Hepatocyte (in vitro differentiated cells): ENCODE results near the gene FSTL3. TPM values are rescaled to one million over a fixed set of nuclear protein-coding genes. Genes with fewer than 3 reads are reported as not detected.

Experiments used
- DNase-seq: peaks from one replicate; pipeline ENCODE4 v3.0.0-alpha.2; 2016; ENCODE audit warnings: low spot score
- H2AFZ ChIP-seq: fragments of 200-600 bp; sonication (generic); 2 replicates; pipeline ENCODE4 v1.6.0; 2016; ENCODE audit warnings: antibody characterized with exemption, mild to moderate bottlenecking
- H3K27ac ChIP-seq: fragments of 200-600 bp; sonication (generic); 2 replicates; pipeline ENCODE4 v1.5.1; 2016; ENCODE audit warnings: mild to moderate bottlenecking
- H3K27me3 ChIP-seq: fragments of 200-600 bp; sonication (generic); 2 replicates; pipeline ENCODE4 v1.6.1; 2016
- H3K36me3 ChIP-seq: fragments of 200-600 bp; sonication (generic); replicated peaks from 2 replicates; pipeline ENCODE4 v1.5.1; 2016; ENCODE audit warnings: low read depth; ENCODE audit not compliant: insufficient read depth
- H3K4me1 ChIP-seq: fragments of 200-600 bp; sonication (generic); 2 replicates; pipeline ENCODE4 v1.5.1; 2016; ENCODE audit warnings: mild to moderate bottlenecking, moderate library complexity; ENCODE audit not compliant: insufficient read depth
- H3K4me2 ChIP-seq: fragments of 200-600 bp; sonication (generic); 2 replicates; pipeline ENCODE4 v1.6.0; 2016
- H3K4me3 ChIP-seq: fragments of 200-600 bp; sonication (generic); 2 replicates; pipeline ENCODE4 v1.5.1; 2016; ENCODE audit warnings: mild to moderate bottlenecking
- H3K79me2 ChIP-seq: fragments of 200-600 bp; sonication (generic); 2 replicates; pipeline ENCODE4 v1.6.0; 2017; ENCODE audit warnings: mild to moderate bottlenecking
- H3K9me2 ChIP-seq: fragments of 200-600 bp; sonication (generic); replicated peaks from 2 replicates; pipeline ENCODE4 v1.6.0; 2017; ENCODE audit warnings: mild to moderate bottlenecking; ENCODE audit not compliant: insufficient read depth
- H3K9me3 ChIP-seq: fragments of 200-600 bp; sonication (generic); 2 replicates; pipeline ENCODE4 v1.5.1; 2016; ENCODE audit warnings: low read depth, mild to moderate bottlenecking
- H4K20me1 ChIP-seq: fragments of 200-600 bp; sonication (generic); 2 replicates; pipeline ENCODE4 v1.6.0; 2016; ENCODE audit warnings: mild to moderate bottlenecking; ENCODE audit not compliant: insufficient read depth, poor library complexity, severe bottlenecking
- EZH2 ChIP-seq: fragments of 200-600 bp; sonication (generic); IDR thresholded peaks from 2 replicates; pipeline ENCODE4 v1.6.1; 2016; ENCODE audit warnings: antibody characterized with exemption, mild to moderate bottlenecking, borderline replicate concordance
- EZH2phosphoT487 ChIP-seq: fragments of 200-600 bp; sonication (generic); IDR thresholded peaks from one replicate; pipeline ENCODE4 v1.6.1; 2018; ENCODE audit warnings: antibody characterized with exemption, mild to moderate bottlenecking, low read depth, moderate library complexity; ENCODE audit not compliant: unreplicated experiment, severe bottlenecking
- WGBS: methylation state at CpG from one replicate; pipeline ENCODE4 v1.1.6; 2016; ENCODE audit warnings: low lambda C conversion rate; ENCODE audit errors: missing lambda C conversion rate; 5-methylcytosine and 5-hydroxymethylcytosine counted together
- polyA plus RNA-seq: library from polyadenylated mRNA; unstranded; fragments of >200 nt; fragmentation: Nextera tagmentation; extraction: Ambion mirVana; gene quantifications from 2 replicates; pipeline ENCODE4 v1.2.1, GENCODE V29; 2016
- total RNA-seq: library from RNA; depleted of rRNA; stranded (reverse); fragments of >200 nt; gene quantifications from 2 replicates; pipeline ENCODE4 v1.2.3, GENCODE V29; 2014
- TF ChIP-seq, protein P1 (sequence below): fragments of 200-600 bp; sonication (generic); IDR thresholded peaks from 2 replicates; pipeline ENCODE4 v1.5.1; 2016; ENCODE audit warnings: antibody characterized with exemption, mild to moderate bottlenecking; ENCODE audit not compliant: poor library complexity

Gene FSTL3
- total and polyA plus RNA-seq, 2 experiments from 2014 or later, result 131 to 171 TPM

DNA sequence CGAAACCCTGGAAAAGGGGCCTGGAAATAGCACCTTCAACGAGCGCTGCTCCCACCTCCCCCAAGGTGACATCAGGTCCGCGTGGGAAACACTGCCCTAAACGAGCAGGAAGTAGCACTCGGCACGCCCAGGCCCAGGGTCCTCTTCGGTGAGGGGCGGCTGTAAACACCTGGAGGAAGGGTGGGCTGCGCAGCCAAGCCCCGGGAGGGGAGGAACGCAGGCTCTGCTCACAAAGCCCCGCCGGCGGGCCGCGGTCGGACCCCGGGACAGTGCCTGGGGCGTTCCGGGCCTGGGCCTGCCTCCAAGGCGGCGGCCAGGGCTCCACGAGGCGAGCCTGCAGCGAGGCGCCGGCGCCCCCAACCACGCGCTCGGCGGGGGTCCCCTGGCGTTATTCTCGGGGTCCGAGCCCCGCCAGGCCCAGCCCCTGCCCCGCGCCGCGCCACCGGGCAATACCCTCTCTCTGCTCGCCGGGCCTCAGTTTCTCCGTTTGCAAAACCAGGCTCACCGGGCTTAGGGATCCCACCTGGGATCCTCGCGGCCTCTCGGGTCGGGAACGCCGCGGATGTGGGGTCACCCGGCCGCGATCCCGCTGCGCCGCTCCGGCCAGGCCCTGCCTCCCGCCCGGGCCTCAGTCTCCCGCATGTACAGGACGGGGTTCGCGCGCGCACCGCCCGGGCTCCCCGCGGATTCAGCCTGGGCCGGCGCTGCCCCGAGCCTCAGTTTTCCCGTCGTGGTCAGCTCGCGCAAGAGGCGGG, 13.8 kb upstream of the FSTL3 start:
- peaks cover 47% of the 10 kb centered on the region for H4K20me1 ChIP-seq
- peaks cover 48% of the 10 kb centered on the region for H3K4me1 ChIP-seq
- H3K4me3 ChIP-seq, result peak overlapping the region; percentile 99
- H3K36me3 ChIP-seq, result no peaks in the 10 kb centered on the region
- no peaks in the 10 kb centered on the region for H3K9me2 ChIP-seq
- H3K4me2 ChIP-seq, result peak overlapping the region; percentile 96
- no peaks in the 10 kb centered on the region for H3K9me3 ChIP-seq
- no peak overlapping the region for H2AFZ ChIP-seq
- 2% methylated on average over 46 of the region's 81 CpGs for WGBS
- peak overlapping the region; percentile 91 for H3K27ac ChIP-seq
- TF ChIP-seq, protein P1, sequence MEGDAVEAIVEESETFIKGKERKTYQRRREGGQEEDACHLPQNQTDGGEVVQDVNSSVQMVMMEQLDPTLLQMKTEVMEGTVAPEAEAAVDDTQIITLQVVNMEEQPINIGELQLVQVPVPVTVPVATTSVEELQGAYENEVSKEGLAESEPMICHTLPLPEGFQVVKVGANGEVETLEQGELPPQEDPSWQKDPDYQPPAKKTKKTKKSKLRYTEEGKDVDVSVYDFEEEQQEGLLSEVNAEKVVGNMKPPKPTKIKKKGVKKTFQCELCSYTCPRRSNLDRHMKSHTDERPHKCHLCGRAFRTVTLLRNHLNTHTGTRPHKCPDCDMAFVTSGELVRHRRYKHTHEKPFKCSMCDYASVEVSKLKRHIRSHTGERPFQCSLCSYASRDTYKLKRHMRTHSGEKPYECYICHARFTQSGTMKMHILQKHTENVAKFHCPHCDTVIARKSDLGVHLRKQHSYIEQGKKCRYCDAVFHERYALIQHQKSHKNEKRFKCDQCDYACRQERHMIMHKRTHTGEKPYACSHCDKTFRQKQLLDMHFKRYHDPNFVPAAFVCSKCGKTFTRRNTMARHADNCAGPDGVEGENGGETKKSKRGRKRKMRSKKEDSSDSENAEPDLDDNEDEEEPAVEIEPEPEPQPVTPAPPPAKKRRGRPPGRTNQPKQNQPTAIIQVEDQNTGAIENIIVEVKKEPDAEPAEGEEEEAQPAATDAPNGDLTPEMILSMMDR, result no peak
- TF ChIP-seq EZH2 (no peak), EZH2phosphoT487 (no peak)
- peak; percentile 75 for DNase-seq
- H3K79me2 ChIP-seq, result peaks cover 55% of the 10 kb centered on the region
- no peaks in the 10 kb centered on the region for H3K27me3 ChIP-seq

DNA sequence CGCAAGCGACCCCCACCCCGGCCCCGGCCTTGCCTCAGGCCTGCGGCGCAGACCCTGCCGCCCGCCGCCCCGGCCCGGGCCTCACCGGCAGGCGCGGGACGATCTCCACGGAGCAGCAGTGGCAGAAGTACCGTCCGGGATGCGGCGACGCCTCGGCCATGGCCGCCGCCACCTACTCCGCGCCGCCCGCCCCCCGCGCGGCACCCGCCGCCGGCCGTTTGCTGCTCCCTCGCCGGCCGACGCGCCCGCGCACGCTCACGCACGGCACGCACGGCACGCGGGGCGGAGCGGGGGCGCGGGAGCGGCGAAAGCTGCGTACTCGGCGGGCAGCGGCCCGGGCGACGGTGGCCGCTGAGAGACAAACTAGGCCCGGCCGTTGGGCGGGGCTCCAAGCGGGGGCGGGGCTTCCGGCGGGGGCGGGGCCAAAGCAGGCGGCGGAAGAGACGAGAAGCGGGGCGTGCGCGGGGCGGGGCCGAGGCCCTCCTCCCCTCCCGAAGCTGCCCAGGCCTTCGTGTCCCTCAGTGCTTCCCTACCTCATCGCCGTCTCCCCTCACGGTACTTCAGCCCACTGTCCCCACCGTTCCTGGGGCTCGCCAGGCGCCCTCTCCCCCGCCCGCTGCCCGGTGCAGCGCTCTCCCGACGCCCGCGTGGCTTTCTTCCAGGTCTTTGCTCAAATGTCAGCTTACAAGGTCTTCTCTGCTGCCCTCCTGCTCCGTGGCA, 13.1 kb upstream of the FSTL3 start, which contains the start of gene RNF126:
RNF126 (minus strand) TSS at position 253 of the 720 bp plus-strand sequence; CDS start at position 160, 93 bp downstream.
- Histone ChIP-seq H3K9me2 (no peaks in the 10 kb centered on the region), H3K36me3 (no peaks in the 10 kb centered on the region), H4K20me1 (peaks cover 40% of the 10 kb centered on the region), H3K4me2 (peak within 1 kb of the TSS; percentile 96), H2AFZ (peak within 1 kb of the TSS; percentile 90), H3K9me3 (no peaks in the 10 kb centered on the region), H3K27ac (peak within 1 kb of the TSS; percentile 97), H3K4me1 (peaks cover 41% of the 10 kb centered on the region), H3K79me2 (peaks cover 48% of the 10 kb centered on the region), H3K27me3 (no peaks in the 10 kb centered on the region), H3K4me3 (peak within 1 kb of the TSS; percentile 99)
- peak; percentile 96 for DNase-seq
- TF ChIP-seq EZH2phosphoT487 (no peak), EZH2 (no peak)
- TF ChIP-seq, protein P1, result no peak
- 6% methylated on average over 36 of the region's 97 CpGs for WGBS

DNA sequence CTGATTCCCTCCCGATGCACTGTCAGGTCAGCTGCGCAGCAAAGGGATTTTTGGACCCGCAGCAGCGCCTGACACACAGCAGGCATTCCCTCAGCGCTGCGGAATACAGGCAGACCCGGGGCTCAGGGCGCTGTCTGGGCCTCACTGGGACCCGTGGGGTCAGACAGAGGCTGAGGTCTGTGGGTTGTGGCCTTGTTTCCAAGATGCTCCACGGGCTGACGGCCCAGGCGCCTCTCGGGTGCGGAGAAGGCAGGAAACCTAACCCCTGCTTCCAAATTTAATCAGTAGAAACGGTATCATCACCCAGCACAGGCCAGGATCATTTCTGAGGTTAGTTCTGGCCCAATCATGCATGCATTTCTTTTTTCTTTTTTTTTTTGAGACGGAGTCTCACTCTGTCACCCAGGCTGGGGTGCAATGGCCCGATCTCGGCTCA, 12.5 kb upstream of the FSTL3 start:
- WGBS, result 82% methylated on average over 18 of the region's 18 CpGs
- Histone ChIP-seq H3K79me2 (peaks cover 42% of the 10 kb centered on the region), H3K4me3 (peak overlapping the region; percentile 24), H3K36me3 (no peaks in the 10 kb centered on the region), H3K27me3 (no peaks in the 10 kb centered on the region), H2AFZ (peak overlapping the region; percentile 90), H3K4me1 (peaks cover 38% of the 10 kb centered on the region), H3K4me2 (peak overlapping the region; percentile 92), H4K20me1 (peaks cover 34% of the 10 kb centered on the region), H3K9me3 (no peaks in the 10 kb centered on the region), H3K27ac (peak overlapping the region; percentile 97), H3K9me2 (no peaks in the 10 kb centered on the region)
- TF ChIP-seq, protein P1, result no peak
- TF ChIP-seq EZH2 (no peak), EZH2phosphoT487 (no peak)
- DNase-seq, result no peak
